ENCODE measurements around the gene ERLEC1.

GRCh38 chr2:53750041-53750768 is 36.6 kb upstream of the ERLEC1 start:
- no peak for TF ChIP-seq CTCF (IDR thresholded peaks at IDR 0.05)
- no peak for TF ChIP-seq POLR2A (IDR thresholded peaks at IDR 0.05)

Measured in vagina (tissue), 2 donors.